ENCODE data around the gene KRTAP3-2.

The KRTAP3-2 gene

DNA sequence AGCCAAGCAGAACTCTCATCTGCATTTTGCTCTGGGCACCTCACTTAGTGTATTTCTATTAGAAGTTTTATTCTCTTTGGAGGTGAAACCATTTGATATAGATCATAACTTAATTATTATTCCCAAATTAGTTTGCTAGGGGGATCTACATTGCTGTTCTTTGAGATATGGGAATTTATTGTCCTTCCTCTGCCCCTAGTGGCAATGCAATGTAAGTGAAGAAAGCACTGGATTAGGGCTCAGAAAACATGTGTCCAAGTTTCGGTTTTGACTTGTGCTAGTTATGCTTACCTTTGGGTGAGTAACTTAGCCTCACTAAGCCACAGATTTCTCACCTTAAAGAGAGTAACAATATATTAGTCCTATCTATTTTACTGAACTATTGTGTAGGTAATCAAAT is 35.9 kb downstream of the KRTAP3-2 start:
- DNase-seq (ENCODE audit: low read depth): no peak

- DNase-seq (ENCODE audit: low read depth): no peak
These were observed 37.6 kb downstream of the KRTAP3-2 start for GRCh38 chr17:40962059-40962561.

DNA sequence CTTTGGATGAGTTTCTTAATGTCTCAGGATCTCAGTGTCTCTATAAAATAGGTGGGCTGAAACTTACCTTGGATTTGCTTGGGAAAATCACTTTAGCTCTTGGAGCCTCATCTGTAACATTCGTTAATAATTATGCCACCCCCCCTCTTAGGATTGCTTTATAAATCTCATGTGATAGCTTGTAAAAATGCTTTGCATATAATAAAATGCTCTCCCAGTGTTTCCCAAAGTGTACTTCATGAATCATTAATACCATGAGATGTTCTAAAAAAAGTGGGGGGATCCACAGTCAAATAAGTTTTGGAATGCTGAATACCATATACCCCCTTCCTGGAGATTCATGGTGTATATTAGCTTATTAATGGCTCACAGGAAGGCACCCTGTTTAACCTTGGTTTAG is 38.1 kb downstream of the KRTAP3-2 start:
- no peak for DNase-seq (ENCODE audit: low read depth)

- DNase-seq (ENCODE audit: low read depth): no peak
These were observed 39.6 kb downstream of the KRTAP3-2 start for GRCh38 chr17:40960144-40960543.

- DNase-seq (ENCODE audit: low read depth): no peak
These were observed 41.4 kb downstream of the KRTAP3-2 start for GRCh38 chr17:40958086-40958953.

DNA sequence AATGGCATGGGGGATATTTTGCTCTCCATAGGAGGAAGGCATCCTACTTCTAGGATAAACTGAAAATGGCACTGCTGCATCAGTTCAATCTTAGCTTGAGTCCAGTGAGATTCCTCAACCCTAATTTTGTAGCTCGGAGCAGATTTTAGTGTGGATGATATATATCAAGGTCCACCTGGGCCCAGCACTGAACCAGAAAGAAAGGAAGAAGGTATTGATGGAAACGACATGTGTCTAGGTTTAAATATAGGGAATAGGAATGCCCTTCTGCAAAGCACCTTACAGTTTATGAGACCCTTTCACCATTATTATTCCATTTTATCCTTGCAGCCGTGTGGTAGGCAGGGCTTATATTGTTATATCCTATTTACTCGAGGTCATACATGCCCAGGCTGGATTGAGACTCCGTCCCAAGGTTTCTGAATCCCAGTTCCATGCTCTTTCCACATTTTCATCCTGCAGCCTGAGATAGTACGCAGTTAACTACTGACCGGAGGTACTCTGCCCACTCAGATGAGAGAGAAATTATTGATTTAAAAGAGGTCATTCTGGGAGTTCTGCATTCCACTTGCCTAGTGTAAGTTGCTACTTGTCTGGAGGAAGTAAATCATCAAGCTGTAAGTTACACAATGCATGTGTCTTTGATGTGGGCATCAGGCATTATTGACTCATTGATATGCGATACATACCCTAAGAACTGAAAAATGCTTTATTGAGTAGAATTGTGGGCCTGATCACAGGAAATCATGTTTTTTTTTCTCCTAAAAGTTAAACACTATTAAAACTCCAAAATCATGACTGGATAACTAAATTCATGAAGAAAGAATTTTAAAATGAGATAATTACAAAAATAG is 43.1 kb downstream of the KRTAP3-2 start:
- DNase-seq (ENCODE audit: low read depth): no peak

DNA sequence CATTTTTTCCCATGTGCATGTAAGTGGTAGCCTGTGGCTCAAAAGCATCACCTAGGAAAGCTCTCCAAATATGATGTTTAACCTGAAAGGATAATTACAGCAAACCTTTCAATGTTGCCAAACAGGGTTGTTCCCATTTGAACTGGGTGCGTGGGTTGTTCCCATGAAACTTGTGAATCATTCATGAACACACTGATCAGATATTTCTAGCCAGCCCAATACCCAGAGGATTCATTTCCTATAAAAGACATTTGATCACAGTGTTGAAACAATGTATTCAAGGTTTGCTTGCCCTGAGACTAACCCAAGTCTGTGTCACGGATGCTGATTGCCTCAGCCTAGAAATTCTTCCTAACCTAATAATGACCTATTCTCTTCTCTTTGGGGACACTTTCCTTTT is 45.8 kb downstream of the KRTAP3-2 start:
- DNase-seq (ENCODE audit: low read depth): no peak

GRCh38 chr17:40952661-40953060 is 47.0 kb downstream of the KRTAP3-2 start:
- DNase-seq (ENCODE audit: low read depth): no peak

- no peak for DNase-seq (ENCODE audit: low read depth)
These were observed 47.6 kb downstream of the KRTAP3-2 start for GRCh38 chr17:40952154-40952553.

DNA sequence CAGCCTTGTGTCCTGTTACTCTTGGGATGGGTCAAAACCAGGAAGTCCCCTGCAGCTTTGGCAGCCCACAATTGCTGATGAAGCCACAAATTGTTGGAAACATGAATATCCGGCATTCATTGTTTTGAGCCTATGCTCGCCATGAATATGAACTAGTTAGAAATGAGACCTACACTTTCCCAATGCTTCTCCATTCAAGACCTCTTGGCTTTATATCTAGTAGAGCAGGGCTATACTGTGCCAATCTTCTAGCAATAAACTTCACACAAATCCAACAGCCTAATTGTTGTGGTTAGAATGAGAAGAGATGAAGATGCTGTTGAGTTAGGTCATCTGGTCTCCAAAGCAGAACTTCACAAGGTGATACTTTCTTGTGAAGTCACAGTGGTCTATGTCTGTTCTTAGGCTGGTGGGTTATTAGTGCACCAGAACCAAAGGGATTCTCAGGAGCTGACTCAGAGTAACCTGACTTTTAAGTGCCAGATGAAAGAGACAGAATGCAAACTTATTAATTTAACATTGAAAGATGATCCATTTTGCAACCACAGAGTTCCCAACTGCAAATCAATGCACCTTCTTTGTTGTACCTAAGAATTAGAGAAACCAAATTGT is 48.6 kb downstream of the KRTAP3-2 start:
- DNase-seq (ENCODE audit: low read depth): no peak

GRCh38 chr17:40950176-40950575 is 49.5 kb downstream of the KRTAP3-2 start:
- no peak for DNase-seq (ENCODE audit: low read depth)

GRCh38 chr17:40949418-40949817 is 50.3 kb downstream of the KRTAP3-2 start:
- DNase-seq (ENCODE audit: low read depth): no peak

Data from stimulated activated CD8-positive, alpha-beta memory T cell treated with anti-CD3 and anti-CD28 coated beads, Interleukin-15, amount 100 ng/mL, for 24 hours (primary cell).